ENCODE data around the gene HIRA. TPM values are rescaled to one million over a fixed set of nuclear protein-coding genes. Genes with fewer than 3 reads are reported as not detected.
"Not testable (repeated sequence)": the region's sequence is repeated elsewhere in the genome, so short reads cannot be mapped to it uniquely, and the experiment has no call there.

HIRA gene
- total and polyA plus RNA-seq, 9 of the 15 experiments (the other 6 are each of a cell fraction or from before 2014, with no cell fraction given), result 0.96 to 132 (median 58.4) TPM

DNA sequence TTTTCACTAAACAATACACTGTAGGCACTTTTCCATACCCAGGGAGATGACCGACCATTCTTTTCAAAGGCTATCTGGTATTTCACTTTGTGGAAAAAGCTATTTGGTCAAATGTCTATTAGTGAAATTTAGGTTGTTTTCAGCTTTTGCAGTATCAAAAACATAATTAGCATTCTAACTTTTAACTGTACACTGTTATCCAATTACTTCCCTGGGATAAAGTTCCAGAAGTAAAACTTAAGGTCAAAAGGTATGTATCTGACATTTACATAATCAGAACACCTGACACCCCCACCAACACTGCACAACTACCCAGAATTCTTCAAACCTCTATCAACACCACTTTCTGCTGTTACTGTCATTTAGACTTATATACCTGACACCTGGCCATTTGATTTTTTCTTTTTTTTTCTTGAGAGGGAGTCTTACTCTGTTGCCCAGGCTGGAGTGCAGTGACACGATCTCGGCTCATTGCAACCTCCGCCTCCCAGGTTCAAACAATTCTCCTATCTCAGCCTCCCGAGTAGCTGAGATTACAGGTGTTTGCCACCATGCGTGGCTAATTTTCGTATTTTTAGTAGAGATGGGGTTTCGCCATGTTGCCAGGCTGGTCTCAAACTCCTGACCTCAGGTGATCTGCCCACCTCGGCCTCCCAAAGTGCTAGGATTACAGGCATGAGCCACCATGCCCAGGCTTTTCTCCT lies 13.9 kb upstream of the HIRA start (continued):
- TF ChIP-seq ZBTB40 (IDR thresholded peaks at IDR 0.05), result not testable (repeated sequence)
- TF ChIP-seq ZBTB40 (CRISPR knock-in tag; IDR thresholded peaks at IDR 0.05) (peak; percentile 7; the same call in 1 of the 2 replicates), ZNF280A (IDR thresholded peaks at IDR 0.05; ENCODE audit: low read depth, partially characterized antibody) (peak; percentile 28), RBFOX2 (IDR thresholded peaks at IDR 0.05; ENCODE audit: low read depth, low read length) (peak; percentile 19; the same call in 1 of the 2 replicates), OTX1 (CRISPR knock-in tag; IDR thresholded peaks at IDR 0.05) (0 out of 2 replicates have a peak, but pooled peaks have one; percentile 38), DIDO1 (tag; IDR thresholded peaks at IDR 0.05; ENCODE audit: low read depth) (0 out of 2 replicates have a peak, but pooled peaks have one; percentile 43), CSDE1 (IDR thresholded peaks at IDR 0.05) (0 out of 4 replicates have a peak, but pooled peaks of 1 of the 2 experiments have one; percentile 38), KAT8 (IDR thresholded peaks at IDR 0.05; ENCODE audit: low read depth) (peak; percentile 9; the same call in 1 of the 2 replicates), JUNB (CRISPR knock-in tag; conservative IDR thresholded peaks at IDR 0.05) (0 out of 2 replicates have a peak, but pooled peaks have one; percentile 32), ZNF408 (CRISPR knock-in tag; IDR thresholded peaks at IDR 0.05; ENCODE audit: low read depth) (0 out of 2 replicates have a peak, but pooled peaks have one; percentile 14), NFATC3 (IDR thresholded peaks at IDR 0.05) (0 out of 2 replicates have a peak, but pooled peaks have one; percentile 19), HSF4 (CRISPR knock-in tag; IDR thresholded peaks at IDR 0.05; ENCODE audit: borderline replicate concordance) (0 out of 2 replicates have a peak, but pooled peaks have one; percentile 45), KHSRP (IDR thresholded peaks at IDR 0.05) (0 out of 2 replicates have a peak, but pooled peaks have one; percentile 10), ZNF436 (CRISPR knock-in tag; IDR thresholded peaks at IDR 0.05) (0 out of 2 replicates have a peak, but pooled peaks have one; percentile 12), ELF4 (CRISPR knock-in tag; IDR thresholded peaks at IDR 0.05) (peak; percentile 83; the same call in 1 of the 2 replicates)
- TF ChIP-seq, protein P1, sequence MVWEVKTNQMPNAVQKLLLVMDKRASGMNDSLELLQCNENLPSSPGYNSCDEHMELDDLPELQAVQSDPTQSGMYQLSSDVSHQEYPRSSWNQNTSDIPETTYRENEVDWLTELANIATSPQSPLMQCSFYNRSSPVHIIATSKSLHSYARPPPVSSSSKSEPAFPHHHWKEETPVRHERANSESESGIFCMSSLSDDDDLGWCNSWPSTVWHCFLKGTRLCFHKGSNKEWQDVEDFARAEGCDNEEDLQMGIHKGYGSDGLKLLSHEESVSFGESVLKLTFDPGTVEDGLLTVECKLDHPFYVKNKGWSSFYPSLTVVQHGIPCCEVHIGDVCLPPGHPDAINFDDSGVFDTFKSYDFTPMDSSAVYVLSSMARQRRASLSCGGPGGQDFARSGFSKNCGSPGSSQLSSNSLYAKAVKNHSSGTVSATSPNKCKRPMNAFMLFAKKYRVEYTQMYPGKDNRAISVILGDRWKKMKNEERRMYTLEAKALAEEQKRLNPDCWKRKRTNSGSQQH (CRISPR knock-in tag; IDR thresholded peaks at IDR 0.05), result peak; percentile 82; the same call in 1 of the 2 replicates
